Measurements from ENCODE around the gene TCL1A.

TCL1A gene

GRCh38 chr14:95677179-95677835, 36.6 kb downstream of the TCL1A start:
- H3K9me3 ChIP-seq (ENCODE audit: control insufficient read depth, low read length), result no peaks in the 10 kb centered on the region
- no peaks in the 10 kb centered on the region for H3K36me3 ChIP-seq (ENCODE audit: control insufficient read depth, insufficient read depth, low read length)
- H3K27ac ChIP-seq, result no peak overlapping the region

DNA sequence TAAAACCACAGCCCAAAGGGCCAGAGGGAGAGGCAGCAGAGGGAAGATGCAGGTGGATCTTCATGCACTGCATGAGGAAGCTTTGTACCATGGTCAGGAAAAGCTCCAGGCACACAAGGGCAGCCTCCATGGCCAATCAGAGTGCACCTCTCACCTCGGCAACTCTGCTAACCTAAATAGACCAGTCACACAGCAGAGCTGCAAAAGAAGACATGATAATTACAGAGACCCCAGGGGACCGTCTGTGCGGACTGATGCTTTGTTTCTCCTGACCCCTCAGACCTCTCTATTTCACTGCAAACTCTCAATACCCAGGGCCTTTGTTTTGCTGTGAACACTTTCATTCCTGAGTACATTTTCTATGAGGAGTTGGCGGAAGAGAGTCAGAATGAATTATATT, 38.4 kb downstream of the TCL1A start:
- no peaks in the 10 kb centered on the region for H3K79me2 ChIP-seq
- H3K9me3 ChIP-seq (ENCODE audit: control insufficient read depth, low read length), result no peaks in the 10 kb centered on the region
- peaks cover 23% of the 10 kb centered on the region for H3K4me1 ChIP-seq
- H3K27me3 ChIP-seq (ENCODE audit: control insufficient read depth, insufficient read depth, low read length), result no peaks in the 10 kb centered on the region
- no peak overlapping the region for H3K9ac ChIP-seq
- H3K4me2 ChIP-seq (ENCODE audit: low read length), result no peak overlapping the region
- no peak for TF ChIP-seq CTCF (IDR thresholded peaks at IDR 0.05)
- no peak overlapping the region for H2AFZ ChIP-seq
- H3K27ac ChIP-seq, result no peak overlapping the region
- no peaks in the 10 kb centered on the region for H3K36me3 ChIP-seq (ENCODE audit: control insufficient read depth, insufficient read depth, low read length)
- H3K4me3 ChIP-seq (ENCODE audit: low read depth, low read length), result no peak overlapping the region

More at GRCh38 chr14:95677179-95677835, 36.6 kb downstream of the TCL1A start:
- no peak overlapping the region for H3K4me3 ChIP-seq (ENCODE audit: low read depth, low read length)
- H2AFZ ChIP-seq, result no peak overlapping the region
- no peak overlapping the region for H3K9ac ChIP-seq
- H3K4me1 ChIP-seq, result peaks cover 31% of the 10 kb centered on the region
- no peak overlapping the region for H3K4me2 ChIP-seq (ENCODE audit: low read length)
- TF ChIP-seq CTCF (IDR thresholded peaks at IDR 0.05), result no peak
- H3K79me2 ChIP-seq, result no peaks in the 10 kb centered on the region
- no peaks in the 10 kb centered on the region for H3K27me3 ChIP-seq (ENCODE audit: control insufficient read depth, insufficient read depth, low read length)

DNA sequence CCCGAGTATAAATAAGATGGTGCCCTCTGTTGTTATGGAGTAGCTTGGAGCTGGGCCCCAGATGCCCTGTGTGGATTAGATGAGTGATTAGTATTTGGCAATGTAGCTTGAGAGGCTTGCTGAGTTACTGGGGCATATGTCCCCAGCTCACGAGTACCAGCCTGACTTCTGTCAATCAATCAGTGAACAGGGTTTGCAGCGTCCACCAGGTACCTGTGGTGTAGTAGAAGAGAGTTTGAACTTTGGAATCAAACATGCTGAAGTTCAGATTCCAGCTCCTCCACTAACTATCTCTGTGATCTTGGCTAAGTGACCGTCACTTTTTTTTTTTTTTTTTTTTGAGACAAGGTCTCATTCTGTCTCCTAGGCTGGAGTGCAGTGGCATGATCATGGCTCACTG, 39.3 kb downstream of the TCL1A start:
- Histone ChIP-seq H3K36me3 (ENCODE audit: control insufficient read depth, insufficient read depth, low read length) (no peaks in the 10 kb centered on the region), H3K27ac (no peak overlapping the region), H3K4me3 (ENCODE audit: low read depth, low read length) (no peak overlapping the region), H3K9me3 (ENCODE audit: control insufficient read depth, low read length) (no peaks in the 10 kb centered on the region), H3K79me2 (no peaks in the 10 kb centered on the region), H3K4me1 (peaks cover 15% of the 10 kb centered on the region), H3K9ac (no peak overlapping the region), H3K27me3 (ENCODE audit: control insufficient read depth, insufficient read depth, low read length) (no peaks in the 10 kb centered on the region), H2AFZ (no peak overlapping the region), H3K4me2 (ENCODE audit: low read length) (no peak overlapping the region)
- TF ChIP-seq CTCF (IDR thresholded peaks at IDR 0.05), result no peak

GRCh38 chr14:95668235-95668772, 45.6 kb downstream of the TCL1A start:
- no peak for TF ChIP-seq CTCF (IDR thresholded peaks at IDR 0.05)
- no peak overlapping the region for H3K4me3 ChIP-seq (ENCODE audit: low read depth, low read length)
- no peaks in the 10 kb centered on the region for H3K27me3 ChIP-seq (ENCODE audit: control insufficient read depth, insufficient read depth, low read length)
- H3K4me2 ChIP-seq (ENCODE audit: low read length), result no peak overlapping the region
- H3K27ac ChIP-seq, result peak overlapping the region; percentile 62
- H3K9ac ChIP-seq, result no peak overlapping the region
- peak overlapping the region; percentile 54 for H2AFZ ChIP-seq
- no peaks in the 10 kb centered on the region for H3K79me2 ChIP-seq
- H3K4me1 ChIP-seq, result peaks cover 51% of the 10 kb centered on the region
- no peaks in the 10 kb centered on the region for H3K9me3 ChIP-seq (ENCODE audit: control insufficient read depth, low read length)
- H3K36me3 ChIP-seq (ENCODE audit: control insufficient read depth, insufficient read depth, low read length), result no peaks in the 10 kb centered on the region

DNA sequence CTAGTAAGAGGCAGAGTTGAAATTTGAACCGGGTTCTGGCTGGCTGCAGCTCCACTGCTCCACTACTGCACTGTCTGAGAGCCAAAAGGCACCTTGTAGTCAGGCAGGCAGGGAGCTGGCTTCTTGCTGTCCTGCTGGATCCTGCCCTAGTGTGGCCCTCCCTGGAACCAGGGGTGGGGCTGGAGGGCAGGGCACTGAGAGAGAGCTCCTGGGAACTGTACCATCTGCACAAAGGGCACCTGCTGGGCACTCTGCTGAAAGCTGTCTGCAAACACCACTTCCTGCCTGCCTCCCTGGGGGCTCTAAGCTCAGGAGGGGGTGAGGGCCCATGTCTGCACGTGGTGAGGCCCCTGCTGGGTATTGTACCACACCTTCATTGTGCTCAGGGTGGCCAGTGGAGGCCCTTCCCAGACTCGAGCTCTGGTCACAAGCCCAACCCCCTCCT, 46.7 kb downstream of the TCL1A start:
- Histone ChIP-seq H3K36me3 (ENCODE audit: control insufficient read depth, insufficient read depth, low read length) (no peaks in the 10 kb centered on the region), H3K27ac (peak overlapping the region; percentile 90), H3K27me3 (ENCODE audit: control insufficient read depth, insufficient read depth, low read length) (no peaks in the 10 kb centered on the region), H3K9ac (no peak overlapping the region), H3K9me3 (ENCODE audit: control insufficient read depth, low read length) (no peaks in the 10 kb centered on the region), H3K4me1 (peaks cover 56% of the 10 kb centered on the region), H3K79me2 (no peaks in the 10 kb centered on the region), H3K4me2 (ENCODE audit: low read length) (no peak overlapping the region), H2AFZ (peak overlapping the region; percentile 64), H3K4me3 (ENCODE audit: low read depth, low read length) (no peak overlapping the region)
- TF ChIP-seq CTCF (IDR thresholded peaks at IDR 0.05), result no peak

All from parathyroid adenoma (tissue), 2 donors.